Measurements from ENCODE around the gene MAPK8IP1.

- no peak for TF ChIP-seq CTCF (conservative IDR thresholded peaks at IDR 0.05)
- no peak for TF ChIP-seq EZH2 (IDR thresholded peaks at IDR 0.05; ENCODE audit: low read depth)
These were observed 39.5 kb downstream of the MAPK8IP1 start for GRCh38 chr11:45924927-45925326.

All from PC-9 (cell line).